A549 (cell line): Measurements from ENCODE around the gene SPIRE2. TPM values are rescaled to one million over a fixed set of nuclear protein-coding genes. Genes with fewer than 3 reads are reported as not detected.

ENCODE experiments used
- ATAC-seq, 2 experiments: fragments of 200-7000 bp in 1 of 2; fragments of >200 bp in 1 of 2; cut with Nextera tagmentation in 1 of 2; cut with Tn5 transposase in 1 of 2; 3 replicates each; pipeline versions ENCODE4 v1.8.0 to v1.9.1; 2018 to 2020; ENCODE audit warnings: mild to moderate bottlenecking in 1 of 2, moderate library complexity in 1 of 2
- CTCF ChIA-PET: fragments of 300-600 bp; sonication (Branson Sonifier 250); formaldehyde crosslinking; extraction: SDS; loops from one replicate; lab custom pipeline; 2021; ENCODE audit warnings: antibody characterized with exemption, inconsistent platforms; lab: Yijun Ruan, JAX
- POLR2A ChIA-PET: fragments of 350-600 bp; formaldehyde crosslinking; extraction: SDS; loops from one replicate; lab custom pipeline; 2021; ENCODE audit warnings: antibody characterized with exemption, inconsistent platforms; lab: Yijun Ruan, JAX
- DNase-seq, 2 experiments: peaks; one replicate each; pipeline versions ENCODE4 v3.0.0 to v3.0.0-alpha.2; 2011 to 2016; ENCODE audit warnings: low read depth in 1 of 2, low spot score in 1 of 2
- FAIRE-seq: peaks from 2 replicates; lab custom pipeline; 2011; peaks lifted over from hg19 to GRCh38; lab: Jason Lieb, UNC
- H3K27ac ChIP-seq, 2 experiments: fragments of >200 bp; sonication (Bioruptor Twin); formaldehyde crosslinking; 3 replicates each; pipeline ENCODE4 v1.5.1; 2016 to 2017
- H3K4me1 ChIP-seq: fragments of >200 bp; sonication (Bioruptor Twin); formaldehyde crosslinking; 3 replicates; pipeline ENCODE4 v1.6.1; 2016
- H3K4me2 ChIP-seq: fragments of >200 bp; sonication (Bioruptor Twin); formaldehyde crosslinking; 3 replicates; pipeline ENCODE4 v1.6.1; 2016
- H3K4me3 ChIP-seq: fragments of >200 bp; sonication (Bioruptor Twin); formaldehyde crosslinking; 3 replicates; pipeline ENCODE4 v1.5.1; 2016
- H3K9me3 ChIP-seq: fragments of >200 bp; sonication (Bioruptor Twin); formaldehyde crosslinking; 3 replicates; pipeline ENCODE4 v1.6.1; 2016
- CBX8 ChIP-seq: fragments of 200-600 bp; sonication (generic); IDR thresholded peaks from 2 replicates; pipeline ENCODE4 v1.6.1; 2016
- PHF8 ChIP-seq: fragments of 200-600 bp; sonication (generic); IDR thresholded peaks from 2 replicates; pipeline ENCODE4 v1.6.1; 2016; ENCODE audit warnings: low read depth, mild to moderate bottlenecking, antibody characterized with exemption, moderate library complexity, borderline replicate concordance
- RFX5 ChIP-seq: fragments of 450-650 bp; IDR thresholded peaks from 2 replicates; pipeline ENCODE4 v1.7.1; 2014; ENCODE audit warnings: antibody characterized with exemption, mild to moderate bottlenecking, moderate library complexity
- ZC3H11A ChIP-seq: fragments of 450-650 bp; IDR thresholded peaks from 2 replicates; pipeline ENCODE4 v1.6.1; 2014; ENCODE audit warnings: antibody characterized with exemption, mild to moderate bottlenecking
- ZFP36 ChIP-seq: fragments of 450-650 bp; IDR thresholded peaks from 2 replicates; pipeline ENCODE4 v1.6.1; 2014; ENCODE audit warnings: borderline replicate concordance; ENCODE audit not compliant: partially characterized antibody
- WGBS: methylation state at CpG from one replicate; pipeline ENCODE4 v1.1.6; 2017; ENCODE audit errors: missing lambda C conversion rate; 5-methylcytosine and 5-hydroxymethylcytosine counted together
- polyA plus RNA-seq, 4 experiments: library from polyadenylated mRNA; depleted of rRNA in 3 of 4; stranded (reverse); fragments of >200 nt; fragmentation: RNase III in 1 of 4; extraction: RNeasy Plus Mini Kit Qiagen cat#74134 plus additional on column Dnase treatment in 1 of 4; gene quantifications; 2 replicates in 3 of 4; 3 replicates in 1 of 4; pipeline ENCODE4 v1.2.3, GENCODE V29; 2011 to 2017
- TF ChIP-seq, protein P1 (sequence below): fragments of >200 bp; sonication (Bioruptor Twin); formaldehyde crosslinking; IDR thresholded peaks from 3 replicates; pipeline ENCODE4 v1.5.1; 2016
- TF ChIP-seq, protein P2 (sequence below): fragments of 200-600 bp; sonication (generic); IDR thresholded peaks from 2 replicates; pipeline ENCODE4 v1.6.1; 2016; ENCODE audit warnings: antibody characterized with exemption, mild to moderate bottlenecking, moderate library complexity
- TF ChIP-seq, protein P3 (sequence below): fragments of >200 bp; sonication (Bioruptor Twin); formaldehyde crosslinking; IDR thresholded peaks from 2 replicates; pipeline ENCODE4 v1.6.1; 2016
- TF ChIP-seq, protein P4 (sequence below): fragments of 450-650 bp; IDR thresholded peaks from 2 replicates; pipeline ENCODE4 v1.6.1; 2014; ENCODE audit warnings: antibody characterized with exemption

SPIRE2 gene
- polyA plus RNA-seq, 2 of the 4 experiments (the other 2 are of a cell fraction), result 6.0 to 9.9 TPM

DNA sequence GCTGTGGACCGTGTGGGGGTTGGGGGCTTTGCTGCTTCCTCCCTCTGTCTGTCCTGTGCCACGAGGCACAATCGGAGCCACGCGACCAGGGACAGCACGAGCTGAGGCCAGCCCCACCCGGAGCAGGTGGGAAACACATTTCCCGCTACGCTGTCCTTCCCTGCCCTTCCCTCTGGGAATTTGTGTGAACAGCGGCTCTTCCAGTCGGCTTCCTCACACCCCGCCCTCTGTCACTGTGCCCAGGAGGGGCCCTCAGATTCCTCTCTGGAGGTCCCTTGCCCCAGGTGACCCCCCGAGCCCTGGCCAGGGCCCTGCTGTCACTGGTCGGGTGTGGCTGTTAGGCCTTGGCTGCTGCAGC is 19.6 kb downstream of the SPIRE2 start:
- ChIA-PET CTCF (interaction anchor here (1.2 to 1.4 kb wide), 2 partner anchors 12 to 104 kb away, joined by 3 to 4 read pairs; no protein-coding TSS in a partner anchor), POLR2A (no interaction called here)
- FAIRE-seq (no peak), ATAC-seq (no peak)
- Histone ChIP-seq H3K4me3 (no peak overlapping the region), H3K4me1 (no peaks in the 10 kb centered on the region), H3K27ac (no peak overlapping the region), H3K9me3 (no peaks in the 10 kb centered on the region), H3K4me2 (no peak overlapping the region)
- no peak for TF ChIP-seq ZC3H11A
- TF ChIP-seq PHF8, result no peak
- TF ChIP-seq, protein P1, sequence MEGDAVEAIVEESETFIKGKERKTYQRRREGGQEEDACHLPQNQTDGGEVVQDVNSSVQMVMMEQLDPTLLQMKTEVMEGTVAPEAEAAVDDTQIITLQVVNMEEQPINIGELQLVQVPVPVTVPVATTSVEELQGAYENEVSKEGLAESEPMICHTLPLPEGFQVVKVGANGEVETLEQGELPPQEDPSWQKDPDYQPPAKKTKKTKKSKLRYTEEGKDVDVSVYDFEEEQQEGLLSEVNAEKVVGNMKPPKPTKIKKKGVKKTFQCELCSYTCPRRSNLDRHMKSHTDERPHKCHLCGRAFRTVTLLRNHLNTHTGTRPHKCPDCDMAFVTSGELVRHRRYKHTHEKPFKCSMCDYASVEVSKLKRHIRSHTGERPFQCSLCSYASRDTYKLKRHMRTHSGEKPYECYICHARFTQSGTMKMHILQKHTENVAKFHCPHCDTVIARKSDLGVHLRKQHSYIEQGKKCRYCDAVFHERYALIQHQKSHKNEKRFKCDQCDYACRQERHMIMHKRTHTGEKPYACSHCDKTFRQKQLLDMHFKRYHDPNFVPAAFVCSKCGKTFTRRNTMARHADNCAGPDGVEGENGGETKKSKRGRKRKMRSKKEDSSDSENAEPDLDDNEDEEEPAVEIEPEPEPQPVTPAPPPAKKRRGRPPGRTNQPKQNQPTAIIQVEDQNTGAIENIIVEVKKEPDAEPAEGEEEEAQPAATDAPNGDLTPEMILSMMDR, result no peak
- TF ChIP-seq, protein P2, sequence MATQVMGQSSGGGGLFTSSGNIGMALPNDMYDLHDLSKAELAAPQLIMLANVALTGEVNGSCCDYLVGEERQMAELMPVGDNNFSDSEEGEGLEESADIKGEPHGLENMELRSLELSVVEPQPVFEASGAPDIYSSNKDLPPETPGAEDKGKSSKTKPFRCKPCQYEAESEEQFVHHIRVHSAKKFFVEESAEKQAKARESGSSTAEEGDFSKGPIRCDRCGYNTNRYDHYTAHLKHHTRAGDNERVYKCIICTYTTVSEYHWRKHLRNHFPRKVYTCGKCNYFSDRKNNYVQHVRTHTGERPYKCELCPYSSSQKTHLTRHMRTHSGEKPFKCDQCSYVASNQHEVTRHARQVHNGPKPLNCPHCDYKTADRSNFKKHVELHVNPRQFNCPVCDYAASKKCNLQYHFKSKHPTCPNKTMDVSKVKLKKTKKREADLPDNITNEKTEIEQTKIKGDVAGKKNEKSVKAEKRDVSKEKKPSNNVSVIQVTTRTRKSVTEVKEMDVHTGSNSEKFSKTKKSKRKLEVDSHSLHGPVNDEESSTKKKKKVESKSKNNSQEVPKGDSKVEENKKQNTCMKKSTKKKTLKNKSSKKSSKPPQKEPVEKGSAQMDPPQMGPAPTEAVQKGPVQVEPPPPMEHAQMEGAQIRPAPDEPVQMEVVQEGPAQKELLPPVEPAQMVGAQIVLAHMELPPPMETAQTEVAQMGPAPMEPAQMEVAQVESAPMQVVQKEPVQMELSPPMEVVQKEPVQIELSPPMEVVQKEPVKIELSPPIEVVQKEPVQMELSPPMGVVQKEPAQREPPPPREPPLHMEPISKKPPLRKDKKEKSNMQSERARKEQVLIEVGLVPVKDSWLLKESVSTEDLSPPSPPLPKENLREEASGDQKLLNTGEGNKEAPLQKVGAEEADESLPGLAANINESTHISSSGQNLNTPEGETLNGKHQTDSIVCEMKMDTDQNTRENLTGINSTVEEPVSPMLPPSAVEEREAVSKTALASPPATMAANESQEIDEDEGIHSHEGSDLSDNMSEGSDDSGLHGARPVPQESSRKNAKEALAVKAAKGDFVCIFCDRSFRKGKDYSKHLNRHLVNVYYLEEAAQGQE, result no peak
- no peak for TF ChIP-seq CBX8
- no peak for TF ChIP-seq ZFP36
- TF ChIP-seq, protein P3, sequence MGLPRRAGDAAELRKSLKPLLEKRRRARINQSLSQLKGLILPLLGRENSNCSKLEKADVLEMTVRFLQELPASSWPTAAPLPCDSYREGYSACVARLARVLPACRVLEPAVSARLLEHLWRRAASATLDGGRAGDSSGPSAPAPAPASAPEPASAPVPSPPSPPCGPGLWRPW, result no peak
- TF ChIP-seq, all 56 proteins: peak for 0
- 77% methylated on average over 14 of the region's 14 CpGs for WGBS
- no peak for DNase-seq

DNA sequence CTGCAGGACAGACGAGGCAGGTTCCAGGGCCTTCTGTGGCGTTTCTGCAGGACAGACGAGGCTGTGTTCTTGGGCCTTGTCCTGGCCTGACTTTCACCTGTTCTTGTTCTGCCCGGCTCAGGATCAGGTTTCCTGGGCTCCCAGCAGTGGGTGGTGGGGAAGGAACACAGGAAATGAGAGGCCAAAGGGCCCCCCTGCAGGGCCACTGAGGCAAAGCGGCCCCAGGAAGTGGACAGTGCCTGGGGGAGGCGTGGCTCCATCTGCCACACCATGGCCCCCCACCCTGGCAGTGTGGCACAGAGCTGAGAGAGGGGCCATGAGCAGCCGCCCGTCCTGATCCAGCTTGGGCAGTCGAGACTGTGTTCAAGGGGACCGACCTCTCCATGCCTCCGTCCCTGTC is 20.7 kb downstream of the SPIRE2 start:
- Histone ChIP-seq H3K9me3 (no peaks in the 10 kb centered on the region), H3K4me1 (no peaks in the 10 kb centered on the region), H3K4me2 (no peak overlapping the region), H3K4me3 (no peak overlapping the region), H3K27ac (no peak overlapping the region)
- WGBS, result 93% methylated on average over 11 of the region's 11 CpGs
- no peak for DNase-seq
- CTCF ChIA-PET, result interaction anchor here (1.3 kb wide), 1 partner anchor 12 kb away, joined by 10 read pairs; no protein-coding TSS in a partner anchor
- POLR2A ChIA-PET, result no interaction called here
- FAIRE-seq, result no peak
- TF ChIP-seq, protein P4, sequence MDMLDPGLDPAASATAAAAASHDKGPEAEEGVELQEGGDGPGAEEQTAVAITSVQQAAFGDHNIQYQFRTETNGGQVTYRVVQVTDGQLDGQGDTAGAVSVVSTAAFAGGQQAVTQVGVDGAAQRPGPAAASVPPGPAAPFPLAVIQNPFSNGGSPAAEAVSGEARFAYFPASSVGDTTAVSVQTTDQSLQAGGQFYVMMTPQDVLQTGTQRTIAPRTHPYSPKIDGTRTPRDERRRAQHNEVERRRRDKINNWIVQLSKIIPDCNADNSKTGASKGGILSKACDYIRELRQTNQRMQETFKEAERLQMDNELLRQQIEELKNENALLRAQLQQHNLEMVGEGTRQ, result no peak
- no peak for TF ChIP-seq RFX5
- ATAC-seq, result no peak

DNA sequence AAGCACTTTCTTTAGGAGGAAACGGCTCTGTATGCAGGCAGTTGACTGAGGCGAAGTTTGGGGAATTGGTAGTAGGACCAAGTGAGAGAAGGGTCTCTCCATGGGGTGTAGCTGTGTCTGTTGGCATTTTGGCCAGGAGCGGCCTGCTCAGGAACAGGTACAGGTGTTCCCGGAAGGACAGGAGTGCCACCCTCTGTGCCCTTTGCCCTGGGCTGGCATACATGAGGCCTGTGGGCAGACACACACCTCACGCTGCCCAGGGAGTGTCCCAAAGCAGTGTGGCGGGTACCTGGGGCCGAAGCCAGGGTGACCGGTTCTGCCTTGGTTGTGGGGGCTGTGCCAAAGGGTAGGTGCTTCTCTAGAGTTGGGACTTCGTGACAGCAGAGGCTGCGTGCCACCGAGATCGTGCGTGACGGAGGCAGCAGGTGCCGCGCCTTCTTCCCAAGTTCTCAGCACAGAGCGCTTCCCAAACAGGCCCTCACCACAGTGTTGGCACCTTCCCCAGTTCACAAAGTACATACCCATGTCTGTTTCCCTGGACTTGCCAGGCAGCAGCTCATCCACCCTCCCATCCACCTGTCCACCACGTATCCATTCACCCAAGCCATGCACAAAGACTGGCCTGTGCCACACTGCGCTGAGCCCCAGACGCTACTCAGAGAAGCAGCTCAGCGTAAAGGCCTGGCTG is 25.2 kb downstream of the SPIRE2 start:
- ATAC-seq (no peak), FAIRE-seq (no peak), DNase-seq (no peak)
- no peak overlapping the region for H3K27ac ChIP-seq
- ChIA-PET POLR2A (interaction anchor here (1.1 kb wide), 1 partner anchor 20 kb away, joined by 7 read pairs; the partner anchor contains the start of gene TCF25), CTCF (interaction anchor here (0.7 to 1.4 kb wide), 4 partner anchors 8 to 225 kb away, joined by 3 to 6 read pairs (median 4); no protein-coding TSS in a partner anchor)
- WGBS, result 94% methylated on average over 17 of the region's 21 CpGs
- H3K4me2 ChIP-seq, result no peak overlapping the region
- H3K4me1 ChIP-seq, result no peaks in the 10 kb centered on the region
- no peak for TF ChIP-seq PHF8
- TF ChIP-seq, all 56 proteins: peak for 0
- no peaks in the 10 kb centered on the region for H3K9me3 ChIP-seq
- no peak overlapping the region for H3K4me3 ChIP-seq
